K562 (cell line): Measurements from ENCODE around the gene SPECC1L. TPM values are rescaled to one million over a fixed set of nuclear protein-coding genes. Genes with fewer than 3 reads are reported as not detected.
"Not testable (repeated sequence)": the region's sequence is repeated elsewhere in the genome, so short reads cannot be mapped to it uniquely, and the experiment has no call there.

ENCODE experiments used
- ATAC-seq: fragments of 200-7000 bp; cut with Tn5 transposase; 3 replicates; pipeline ENCODE4 v1.9.1; 2020; ENCODE audit warnings: moderate library complexity
- BruUV-seq: library from RNA; stranded (reverse); fragments of 400-500 nt; replicated peaks from 2 replicates; lab custom pipeline; 2021; lab: Mats Ljungman, UMichigan
- CTCF ChIA-PET: fragments of 300-600 bp; formaldehyde crosslinking; extraction: SDS; loops from one replicate; lab custom pipeline; 2021; ENCODE audit warnings: low intra/inter-chr PET ratio; lab: Yijun Ruan, JAX
- POLR2A ChIA-PET: fragments of 300-600, 350-650 bp; sonication (Branson Sonifier 250); formaldehyde crosslinking; extraction: SDS; loops from one replicate; lab custom pipeline; 2021; ENCODE audit warnings: antibody characterized with exemption, inconsistent platforms; lab: Yijun Ruan, JAX
- DNase-seq, 4 experiments: peaks; one replicate each; pipeline versions ENCODE4 v3.0.0 to v3.0.0-alpha.2; 2011 to 2018; ENCODE audit warnings: low spot score in 3 of 4, mixed read lengths in 3 of 4; ENCODE audit errors: extremely low read depth in 1 of 4
- FAIRE-seq: peaks from 2 replicates; lab custom pipeline; 2011; peaks lifted over from hg19 to GRCh38; lab: Jason Lieb, UNC
- H2AFZ ChIP-seq: 2 replicates; pipeline ENCODE4 v1.6.0; 2011; ENCODE audit warnings: low read depth, low read length, control low read depth, inconsistent platforms
- H3K27ac ChIP-seq: fragments of 200-600 bp; 3 replicates; pipeline ENCODE4 v1.8.0; 2011; ENCODE audit warnings: low read depth, mild to moderate bottlenecking, control low read depth, inconsistent platforms, low read length, moderate library complexity, mixed read lengths; ENCODE audit errors: extremely low read depth
- H3K27me3 ChIP-seq, 2 experiments: fragments of 300-600 bp in 1 of 2; 2 replicates in 1 of 2; 3 replicates in 1 of 2; pipeline versions ENCODE4 v1.6.0 to v1.8.0; 2011; ENCODE audit warnings: inconsistent platforms in 2 of 2, low read length in 2 of 2, mild to moderate bottlenecking in 1 of 2, mixed read lengths in 1 of 2, moderate library complexity in 1 of 2; ENCODE audit not compliant: control insufficient read depth in 2 of 2, insufficient read depth in 2 of 2
- H3K36me3 ChIP-seq: fragments of 300-600 bp; 3 replicates; pipeline ENCODE4 v1.8.0; 2011; ENCODE audit warnings: mild to moderate bottlenecking, low read length, inconsistent platforms; ENCODE audit not compliant: control insufficient read depth, insufficient read depth
- H3K4me1 ChIP-seq, 2 experiments: fragments of 200-600 bp in 1 of 2; replicated peaks in 1 of 2; 2 replicates in 1 of 2; 3 replicates in 1 of 2; pipeline versions ENCODE4 v1.5.1 to v1.8.0; 2011; ENCODE audit warnings: inconsistent platforms in 2 of 2, low read length in 2 of 2, mild to moderate bottlenecking in 1 of 2, mixed read lengths in 1 of 2, moderate library complexity in 1 of 2; ENCODE audit not compliant: control insufficient read depth in 2 of 2, insufficient read depth in 2 of 2
- H3K4me2 ChIP-seq: 2 replicates; pipeline ENCODE4 v1.6.1; 2011; ENCODE audit warnings: low read length, control low read depth, inconsistent platforms, mixed read lengths; ENCODE audit not compliant: insufficient read depth
- H3K4me3 ChIP-seq: fragments of 200-600 bp; sonication (generic), shearing (Covaris generic); 2 replicates; pipeline ENCODE4 v1.5.1; 2016; ENCODE audit warnings: control low read depth, inconsistent platforms
- H3K79me2 ChIP-seq: fragments of 200-600 bp; 3 replicates; pipeline ENCODE4 v1.8.0; 2011; ENCODE audit warnings: low read length, inconsistent platforms; ENCODE audit not compliant: control insufficient read depth, insufficient read depth
- H3K9ac ChIP-seq, 2 experiments: 2 replicates each; pipeline versions ENCODE4 v1.6.0 to v1.6.1; 2011; ENCODE audit warnings: low read depth in 2 of 2, low read length in 2 of 2, control low read depth in 1 of 2, inconsistent platforms in 1 of 2, mild to moderate bottlenecking in 1 of 2, mixed read lengths in 1 of 2; ENCODE audit not compliant: insufficient read depth in 1 of 2
- H3K9me1 ChIP-seq: one replicate; pipeline ENCODE4 v1.6.0; 2011; ENCODE audit warnings: inconsistent platforms, mild to moderate bottlenecking, low read length, moderate library complexity; ENCODE audit not compliant: control insufficient read depth, insufficient read depth
- H3K9me3 ChIP-seq: replicated peaks from 2 replicates; pipeline ENCODE4 v1.5.1; 2011; ENCODE audit warnings: low read depth, low read length, inconsistent platforms; ENCODE audit not compliant: control insufficient read depth, insufficient read depth
- H4K20me1 ChIP-seq: replicated peaks from 2 replicates; pipeline ENCODE4 v1.6.1; 2011; ENCODE audit warnings: low read length, inconsistent platforms, mixed read lengths; ENCODE audit not compliant: control insufficient read depth, insufficient read depth
- WGBS: fragments of 100-300 bp; shearing (Covaris generic); methylation state at CpG from one replicate; pipeline ENCODE4 v1.1.6; 2016; ENCODE audit warnings: low coverage, mixed read lengths; ENCODE audit not compliant: insufficient coverage; ENCODE audit errors: missing lambda C conversion rate; 5-methylcytosine and 5-hydroxymethylcytosine counted together
- in situ Hi-C: fragments of 300-500 bp; cut with MboI; formaldehyde crosslinking; loops from 4 replicates; pipeline ENCODE4 v1.15.0; 2018; ENCODE audit warnings: inconsistent platforms, mixed read lengths
- intact Hi-C: fragments of 100-400 bp; cut with micrococcal nuclease; formaldehyde crosslinking; loops from 2 replicates; pipeline ENCODE4 v1.14.2; 2022
- polyA plus RNA-seq, 8 experiments: library from polyadenylated mRNA; depleted of rRNA in 4 of 8; stranded (reverse) in 5 of 8; unstranded in 3 of 8; fragments of >200 nt; fragmentation: Nextera tagmentation in 2 of 8; fragmentation: Illumina TruSeq in 1 of 8; extraction: Ambion mirVana in 2 of 8; extraction: Trizol in 1 of 8; gene quantifications; 2 replicates each; pipeline versions ENCODE4 v1.2.1 to v1.2.3, GENCODE V29; 2011 to 2014; ENCODE audit warnings: inconsistent platforms in 1 of 8, missing spikeins in 1 of 8
- total RNA-seq, 7 experiments: library from RNA; depleted of rRNA in 6 of 7; stranded (reverse); fragments of >200 nt in 6 of 7; fragmentation: Illumina TruSeq in 2 of 7; extraction: Trizol in 2 of 7; gene quantifications; 2 replicates each; pipeline versions ENCODE4 v1.2.1 to v1.2.3, GENCODE V29; 2011 to 2021; ENCODE audit warnings: low replicate concordance in 1 of 7

The SPECC1L gene
- total and polyA plus RNA-seq, 9 of the 15 experiments (the other 6 are each of a cell fraction or from before 2014, with no cell fraction given), result 1.4 to 27.9 (median 14.5) TPM

DNA sequence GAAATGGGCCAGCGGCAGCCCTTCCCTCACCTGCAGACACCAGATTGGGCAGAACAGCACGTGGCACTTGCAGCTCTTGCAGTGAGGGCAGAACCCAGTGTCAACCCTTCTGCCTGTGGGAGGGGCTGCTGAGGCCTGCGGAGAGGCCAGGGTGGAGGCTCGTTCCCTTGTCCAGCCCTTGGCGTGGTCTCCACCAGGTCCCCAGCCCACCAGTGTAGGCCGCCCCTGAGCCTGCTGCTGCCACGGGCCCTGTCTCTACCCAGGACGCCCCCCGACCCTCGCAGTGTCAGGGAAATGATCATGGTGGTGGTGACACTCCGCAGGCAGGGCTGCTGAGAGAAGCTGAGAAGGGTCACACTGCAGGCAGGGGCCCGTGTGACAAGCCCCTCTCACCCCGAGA lies 14.5 kb upstream of the SPECC1L start:
- POLR2A ChIA-PET, H3K9ac ChIP-seq, CTCF ChIA-PET, H3K4me2 ChIP-seq, H3K4me3 ChIP-seq, H4K20me1 ChIP-seq, H3K4me1 ChIP-seq, intact Hi-C loops, H3K27me3 ChIP-seq, DNase-seq, H2AFZ ChIP-seq, H3K27ac ChIP-seq, ATAC-seq, BruUV-seq, H3K79me2 ChIP-seq, H3K36me3 ChIP-seq, H3K9me3 ChIP-seq, FAIRE-seq, H3K9me1 ChIP-seq: not testable (repeated sequence)
- in situ Hi-C loops, result loop anchor here (10.0 to 25.0 kb wide), 2 partner anchors 1319 to 1791 kb away; no protein-coding TSS in a partner anchor
- no CpG with 5 or more reads among the region's 13 CpGs for WGBS

DNA sequence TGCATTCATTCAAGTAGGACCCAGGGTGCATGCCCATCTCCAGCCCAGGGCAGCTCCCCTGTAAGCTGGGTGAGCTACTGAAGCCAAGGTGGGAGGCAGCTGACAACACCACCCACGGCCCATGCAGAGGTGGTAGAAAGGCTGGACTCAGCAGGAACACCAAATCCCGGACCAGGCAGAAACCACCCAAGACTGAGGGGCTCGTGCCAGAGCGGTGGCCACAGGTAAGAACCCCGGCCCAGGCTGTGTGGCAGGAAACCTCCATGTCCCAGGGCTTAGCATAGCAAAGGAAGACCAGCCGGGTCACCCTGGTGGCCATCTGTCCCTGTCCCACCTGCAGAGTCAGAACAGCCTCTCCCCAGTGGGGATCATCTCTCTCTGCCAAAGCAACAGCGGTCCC lies 13.9 kb upstream of the SPECC1L start:
- FAIRE-seq, H3K4me3 ChIP-seq, BruUV-seq, CTCF ChIA-PET, H3K9me3 ChIP-seq, H2AFZ ChIP-seq, H3K27ac ChIP-seq, H3K27me3 ChIP-seq, H3K79me2 ChIP-seq, H4K20me1 ChIP-seq, H3K4me1 ChIP-seq, H3K36me3 ChIP-seq, POLR2A ChIA-PET, DNase-seq, H3K9ac ChIP-seq, intact Hi-C loops, ATAC-seq, H3K4me2 ChIP-seq, H3K9me1 ChIP-seq: not testable (repeated sequence)
- WGBS, result 49% methylated on average over 4 of the region's 7 CpGs
- in situ Hi-C loops, result loop anchor here (10.0 to 25.0 kb wide), 2 partner anchors 1319 to 1792 kb away; no protein-coding TSS in a partner anchor
